ENCODE results near the gene CACNA1H.

DNA sequence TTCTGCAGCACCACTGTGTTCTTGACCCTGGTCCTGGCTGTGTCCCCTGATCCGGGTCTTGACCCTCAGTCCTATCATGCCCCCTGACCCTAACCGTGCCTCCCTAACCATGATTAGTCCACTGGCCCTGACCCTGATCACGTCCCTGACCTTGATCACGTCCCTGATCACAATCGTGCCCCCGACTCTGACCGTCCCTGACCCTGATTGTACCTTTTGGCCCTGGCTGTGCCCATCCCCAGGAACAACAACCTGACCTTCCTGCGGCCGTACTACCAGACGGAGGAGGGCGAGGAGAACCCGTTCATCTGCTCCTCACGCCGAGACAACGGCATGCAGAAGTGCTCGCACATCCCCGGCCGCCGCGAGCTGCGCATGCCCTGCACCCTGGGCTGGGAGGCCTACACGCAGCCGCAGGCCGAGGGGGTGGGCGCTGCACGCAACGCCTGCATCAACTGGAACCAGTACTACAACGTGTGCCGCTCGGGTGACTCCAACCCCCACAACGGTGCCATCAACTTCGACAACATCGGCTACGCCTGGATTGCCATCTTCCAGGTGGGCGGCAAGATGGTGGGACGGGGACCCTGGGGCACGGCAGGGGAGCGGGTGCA is 47.2 kb downstream of the CACNA1H start:
- TF ChIP-seq, protein P1, sequence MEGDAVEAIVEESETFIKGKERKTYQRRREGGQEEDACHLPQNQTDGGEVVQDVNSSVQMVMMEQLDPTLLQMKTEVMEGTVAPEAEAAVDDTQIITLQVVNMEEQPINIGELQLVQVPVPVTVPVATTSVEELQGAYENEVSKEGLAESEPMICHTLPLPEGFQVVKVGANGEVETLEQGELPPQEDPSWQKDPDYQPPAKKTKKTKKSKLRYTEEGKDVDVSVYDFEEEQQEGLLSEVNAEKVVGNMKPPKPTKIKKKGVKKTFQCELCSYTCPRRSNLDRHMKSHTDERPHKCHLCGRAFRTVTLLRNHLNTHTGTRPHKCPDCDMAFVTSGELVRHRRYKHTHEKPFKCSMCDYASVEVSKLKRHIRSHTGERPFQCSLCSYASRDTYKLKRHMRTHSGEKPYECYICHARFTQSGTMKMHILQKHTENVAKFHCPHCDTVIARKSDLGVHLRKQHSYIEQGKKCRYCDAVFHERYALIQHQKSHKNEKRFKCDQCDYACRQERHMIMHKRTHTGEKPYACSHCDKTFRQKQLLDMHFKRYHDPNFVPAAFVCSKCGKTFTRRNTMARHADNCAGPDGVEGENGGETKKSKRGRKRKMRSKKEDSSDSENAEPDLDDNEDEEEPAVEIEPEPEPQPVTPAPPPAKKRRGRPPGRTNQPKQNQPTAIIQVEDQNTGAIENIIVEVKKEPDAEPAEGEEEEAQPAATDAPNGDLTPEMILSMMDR (conservative IDR thresholded peaks at IDR 0.05; ENCODE audit: low read depth, low read length): no peak
- TF ChIP-seq, protein P2, sequence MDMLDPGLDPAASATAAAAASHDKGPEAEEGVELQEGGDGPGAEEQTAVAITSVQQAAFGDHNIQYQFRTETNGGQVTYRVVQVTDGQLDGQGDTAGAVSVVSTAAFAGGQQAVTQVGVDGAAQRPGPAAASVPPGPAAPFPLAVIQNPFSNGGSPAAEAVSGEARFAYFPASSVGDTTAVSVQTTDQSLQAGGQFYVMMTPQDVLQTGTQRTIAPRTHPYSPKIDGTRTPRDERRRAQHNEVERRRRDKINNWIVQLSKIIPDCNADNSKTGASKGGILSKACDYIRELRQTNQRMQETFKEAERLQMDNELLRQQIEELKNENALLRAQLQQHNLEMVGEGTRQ (IDR thresholded peaks at IDR 0.05; ENCODE audit: low read depth, low read length): no peak
- no peak for TF ChIP-seq SMC3 (IDR thresholded peaks at IDR 0.05; ENCODE audit: low read depth, low read length)
- TF ChIP-seq POLR2A (IDR thresholded peaks at IDR 0.05; ENCODE audit: low read depth, low read length): no peak
- TF ChIP-seq MAZ (IDR thresholded peaks at IDR 0.05; ENCODE audit: borderline replicate concordance, low read depth, low read length): no peak
- TF ChIP-seq MXI1 (IDR thresholded peaks at IDR 0.05; ENCODE audit: borderline replicate concordance, low read depth, low read length): no peak
- no peak for TF ChIP-seq CHD1 (IDR thresholded peaks at IDR 0.05; ENCODE audit: low read depth, low read length)
